ENCODE measurements around the gene BCOR.

GRCh38 chrX:40037367-40037766, 60.4 kb downstream of the BCOR start:
- TF ChIP-seq KLF13 (CRISPR knock-in tag; IDR thresholded peaks at IDR 0.05) (no peak), ZNF350 (CRISPR knock-in tag; IDR thresholded peaks at IDR 0.05; ENCODE audit: borderline replicate concordance, low read depth) (no peak), CTCF (CRISPR knock-in tag; IDR thresholded peaks at IDR 0.05) (no peak), GMEB1 (CRISPR knock-in tag; IDR thresholded peaks at IDR 0.05; ENCODE audit: borderline replicate concordance) (no peak), ZNF468 (CRISPR knock-in tag; IDR thresholded peaks at IDR 0.05) (no peak), ZNF326 (CRISPR knock-in tag; IDR thresholded peaks at IDR 0.05; ENCODE audit: borderline replicate concordance) (no peak), PATZ1 (CRISPR knock-in tag; IDR thresholded peaks at IDR 0.05) (no peak), HIVEP1 (CRISPR knock-in tag; IDR thresholded peaks at IDR 0.05) (no peak)
